HepG2 (cell line): ENCODE measurements around the gene GFPT2. TPM values are rescaled to one million over a fixed set of nuclear protein-coding genes. Genes with fewer than 3 reads are reported as not detected.
A peak's percentile ranks its signal among the peaks of the same experiment; 100 is the strongest.

Experiments used
- AKNA ChIP-seq: sonication (generic); formaldehyde crosslinking; IDR thresholded peaks from 2 replicates; pipeline ENCODE4 v1.4.0; 2020; ENCODE audit warnings: missing genetic modification reagents, borderline replicate concordance
- CHD4 ChIP-seq: fragments of 200-600 bp; sonication (generic); IDR thresholded peaks from 2 replicates; pipeline ENCODE4 v1.7.0; 2017; ENCODE audit warnings: mild to moderate bottlenecking, low read length, borderline replicate concordance
- DRAP1 ChIP-seq: IDR thresholded peaks from 2 replicates; pipeline ENCODE4 v1.6.1; 2016; ENCODE audit warnings: missing genetic modification reagents, missing compliant biosample characterization
- ETV5 ChIP-seq: IDR thresholded peaks from 2 replicates; pipeline ENCODE4 v1.6.1; 2018; ENCODE audit warnings: missing biosample characterization, missing genetic modification reagents, inconsistent platforms, borderline replicate concordance
- FOSL1 ChIP-seq: sonication (generic); formaldehyde crosslinking; IDR thresholded peaks from 2 replicates; pipeline ENCODE4 v1.9.0; 2021; ENCODE audit warnings: missing genetic modification reagents, borderline replicate concordance
- FOSL2 ChIP-seq: sonication (generic); formaldehyde crosslinking; IDR thresholded peaks from 2 replicates; pipeline ENCODE4 v1.4.0; 2020; ENCODE audit warnings: missing genetic modification reagents
- FOXP1 ChIP-seq, 2 experiments: fragments of 450-650 bp in 1 of 2; IDR thresholded peaks; 2 replicates each; pipeline ENCODE4 v1.6.1; 2017 to 2018; ENCODE audit warnings: antibody characterized with exemption in 1 of 2
- HIVEP1 ChIP-seq: sonication (generic); formaldehyde crosslinking; IDR thresholded peaks from 2 replicates; pipeline ENCODE4 v1.4.0; 2020; ENCODE audit warnings: mild to moderate bottlenecking, missing genetic modification reagents
- HNRNPH1 ChIP-seq: fragments of 200-400 bp; formaldehyde crosslinking; optimal IDR thresholded peaks from 2 replicates; pipeline ENCODE3; 2017; ENCODE audit warnings: mild to moderate bottlenecking, low read depth, low read length
- LBX2 ChIP-seq: sonication (generic); formaldehyde crosslinking; IDR thresholded peaks from 2 replicates; pipeline ENCODE4 v1.5.0; 2020; ENCODE audit warnings: missing genetic modification reagents, mild to moderate bottlenecking, borderline replicate concordance
- PHF5A ChIP-seq: IDR thresholded peaks from one replicate; pipeline ENCODE4 v1.6.1; 2018; ENCODE audit warnings: low read depth, missing genetic modification reagents; ENCODE audit not compliant: unreplicated experiment
- RELA ChIP-seq: sonication (generic); formaldehyde crosslinking; IDR thresholded peaks from 2 replicates; pipeline ENCODE4 v1.4.0; 2020; ENCODE audit warnings: missing genetic modification reagents
- SMAD9 ChIP-seq: sonication (generic); formaldehyde crosslinking; IDR thresholded peaks from 2 replicates; pipeline ENCODE4 v1.5.1; 2020; ENCODE audit warnings: mild to moderate bottlenecking, missing genetic modification reagents
- ZBTB20 ChIP-seq: sonication (generic); formaldehyde crosslinking; IDR thresholded peaks from 2 replicates; pipeline ENCODE4 v1.8.1; 2023; ENCODE audit warnings: missing genetic modification reagents, low read depth, mild to moderate bottlenecking, borderline replicate concordance
- ZNF329 ChIP-seq: sonication (generic); formaldehyde crosslinking; IDR thresholded peaks from 2 replicates; pipeline ENCODE4 v1.9.0; 2021; ENCODE audit warnings: low read depth, mild to moderate bottlenecking, missing genetic modification reagents
- ZNF543 ChIP-seq: sonication (generic); formaldehyde crosslinking; IDR thresholded peaks from 2 replicates; pipeline ENCODE4 v1.4.0; 2020; ENCODE audit warnings: mild to moderate bottlenecking, missing genetic modification reagents
- ZNF569 ChIP-seq: sonication (generic); formaldehyde crosslinking; IDR thresholded peaks from 2 replicates; pipeline ENCODE4 v1.5.0; 2020; ENCODE audit warnings: mild to moderate bottlenecking, missing genetic modification reagents, moderate library complexity, borderline replicate concordance
- ZNF747 ChIP-seq: sonication (generic); formaldehyde crosslinking; IDR thresholded peaks from 2 replicates; pipeline ENCODE4 v1.8.1; 2023; ENCODE audit warnings: missing genetic modification reagents, mild to moderate bottlenecking, borderline replicate concordance
- polyA plus RNA-seq, 8 experiments: library from polyadenylated mRNA; depleted of rRNA in 3 of 8; stranded (reverse) in 7 of 8; unstranded in 1 of 8; fragments of >200 nt; fragmentation: Illumina TruSeq in 4 of 8; extraction: Trizol in 4 of 8; gene quantifications; 2 replicates each; pipeline versions ENCODE4 v1.2.1 to v1.2.3, GENCODE V29; 2011 to 2016; ENCODE audit warnings: low read depth in 4 of 8, missing spikeins in 1 of 8, mixed read lengths in 1 of 8; ENCODE audit not compliant: insufficient read depth in 1 of 8
- total RNA-seq, 5 experiments: library from RNA; depleted of rRNA; stranded (reverse); fragments of >200 nt; fragmentation: Illumina TruSeq; extraction: Trizol; gene quantifications; 2 replicates each; pipeline ENCODE4 v1.2.3, GENCODE V29; 2016; ENCODE audit warnings: low read depth in 1 of 5
- TF ChIP-seq, protein P1 (sequence below): sonication (generic); formaldehyde crosslinking; IDR thresholded peaks from 2 replicates; pipeline ENCODE4 v1.8.1; 2023; ENCODE audit warnings: missing genetic modification reagents, inconsistent platforms, borderline replicate concordance
- TF ChIP-seq, protein P2 (sequence below): sonication (generic); formaldehyde crosslinking; conservative IDR thresholded peaks from 2 replicates; pipeline ENCODE4 v1.8.0; 2022; ENCODE audit warnings: missing genetic modification reagents

GFPT2 gene
- total and polyA plus RNA-seq, 2 of the 13 experiments (the other 11 are each of a cell fraction or from before 2014, with no cell fraction given) = 0.18 TPM

DNA sequence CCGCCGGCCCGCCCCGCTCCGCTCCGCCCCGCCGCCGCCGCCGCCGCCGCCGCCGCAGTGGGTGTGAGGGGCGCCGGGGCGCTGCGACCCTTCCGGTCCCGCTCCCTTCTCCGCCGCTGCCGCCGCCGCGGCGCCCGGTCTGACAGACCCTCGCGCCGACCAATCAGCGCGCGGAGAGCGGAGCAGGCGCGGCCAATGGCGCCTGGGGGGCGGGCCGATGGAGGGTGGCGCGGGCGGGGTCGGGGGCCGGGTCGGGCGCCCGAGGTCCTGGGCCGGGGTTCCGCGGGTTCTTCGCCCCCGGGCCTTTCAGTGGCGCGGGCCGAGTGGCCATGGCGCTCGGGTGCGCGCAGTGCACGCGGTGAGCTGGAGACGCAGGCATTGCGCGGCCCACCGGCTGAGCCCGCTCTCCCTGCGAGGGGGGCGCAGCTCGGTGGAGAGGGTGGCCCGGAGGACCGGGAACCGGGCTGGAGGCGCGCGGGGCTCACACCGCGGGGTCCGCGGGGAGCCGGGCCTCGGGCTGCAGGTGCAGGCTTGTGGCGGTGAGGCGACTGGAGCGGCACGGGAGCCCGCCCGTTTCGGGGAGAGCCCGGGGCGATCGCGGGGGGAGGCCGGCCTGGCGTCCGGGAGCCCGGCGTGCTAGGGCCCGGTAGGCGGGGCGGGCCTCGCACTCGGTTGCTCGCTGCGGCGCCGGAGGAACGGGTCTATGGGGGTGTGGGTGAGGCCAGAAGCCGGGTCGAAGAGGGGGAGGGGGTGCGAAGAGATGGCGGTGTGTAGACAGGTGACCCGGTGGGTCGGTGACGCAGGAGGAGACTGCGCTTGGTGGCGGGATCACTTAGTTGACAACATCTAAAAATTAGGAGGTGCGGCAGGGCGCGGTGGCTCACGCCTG, 60.9 kb downstream of the GFPT2 start, which contains the start of gene MAPK9 (continued):
- TF ChIP-seq, protein P1, sequence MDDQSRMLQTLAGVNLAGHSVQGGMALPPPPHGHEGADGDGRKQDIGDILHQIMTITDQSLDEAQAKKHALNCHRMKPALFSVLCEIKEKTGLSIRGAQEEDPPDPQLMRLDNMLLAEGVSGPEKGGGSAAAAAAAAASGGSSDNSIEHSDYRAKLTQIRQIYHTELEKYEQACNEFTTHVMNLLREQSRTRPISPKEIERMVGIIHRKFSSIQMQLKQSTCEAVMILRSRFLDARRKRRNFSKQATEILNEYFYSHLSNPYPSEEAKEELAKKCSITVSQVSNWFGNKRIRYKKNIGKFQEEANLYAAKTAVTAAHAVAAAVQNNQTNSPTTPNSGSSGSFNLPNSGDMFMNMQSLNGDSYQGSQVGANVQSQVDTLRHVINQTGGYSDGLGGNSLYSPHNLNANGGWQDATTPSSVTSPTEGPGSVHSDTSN (CRISPR knock-in tag) = no peak
- TF ChIP-seq HIVEP1 (CRISPR knock-in tag) (no peak), DRAP1 (CRISPR knock-in tag) (no peak), FOXP1 (IDR thresholded peaks at IDR 0.05) (no peak), FOXP1 (CRISPR knock-in tag; IDR thresholded peaks at IDR 0.05) (no peak), AKNA (CRISPR knock-in tag) (no peak), ZNF543 (CRISPR knock-in tag) (no peak; the same call in 1 of the 2 replicates), PHF5A (CRISPR knock-in tag) (no peak), ZNF747 (0 out of 2 replicates have a peak, but pooled peaks have one; percentile 32), ZBTB20 (CRISPR knock-in tag) (no peak), LBX2 (CRISPR knock-in tag) (no peak), HNRNPH1 (no peak), FOSL2 (CRISPR knock-in tag) (no peak), ETV5 (CRISPR knock-in tag) (no peak), ZNF569 (CRISPR knock-in tag) (no peak), RELA (CRISPR knock-in tag) (no peak), FOSL1 (CRISPR knock-in tag) (no peak), ZNF329 (CRISPR knock-in tag) (peak; percentile 71; the same call in 1 of the 2 replicates), CHD4 (no peak), SMAD9 (CRISPR knock-in tag) (no peak)
- TF ChIP-seq, protein P2, sequence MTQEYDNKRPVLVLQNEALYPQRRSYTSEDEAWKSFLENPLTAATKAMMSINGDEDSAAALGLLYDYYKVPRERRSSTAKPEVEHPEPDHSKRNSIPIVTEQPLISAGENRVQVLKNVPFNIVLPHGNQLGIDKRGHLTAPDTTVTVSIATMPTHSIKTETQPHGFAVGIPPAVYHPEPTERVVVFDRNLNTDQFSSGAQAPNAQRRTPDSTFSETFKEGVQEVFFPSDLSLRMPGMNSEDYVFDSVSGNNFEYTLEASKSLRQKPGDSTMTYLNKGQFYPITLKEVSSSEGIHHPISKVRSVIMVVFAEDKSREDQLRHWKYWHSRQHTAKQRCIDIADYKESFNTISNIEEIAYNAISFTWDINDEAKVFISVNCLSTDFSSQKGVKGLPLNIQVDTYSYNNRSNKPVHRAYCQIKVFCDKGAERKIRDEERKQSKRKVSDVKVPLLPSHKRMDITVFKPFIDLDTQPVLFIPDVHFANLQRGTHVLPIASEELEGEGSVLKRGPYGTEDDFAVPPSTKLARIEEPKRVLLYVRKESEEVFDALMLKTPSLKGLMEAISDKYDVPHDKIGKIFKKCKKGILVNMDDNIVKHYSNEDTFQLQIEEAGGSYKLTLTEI = no peak
